HG03342 (cell line): Measurements from ENCODE around the gene SS18L1.

Experiments used
- ATAC-seq: cut with Tn5 transposase; IDR thresholded peaks from one replicate; pipeline ENCODE4 v1.9.1; 2021; ENCODE audit warnings: mild to moderate bottlenecking, moderate library complexity; ENCODE audit not compliant: unreplicated experiment

Gene SS18L1

DNA sequence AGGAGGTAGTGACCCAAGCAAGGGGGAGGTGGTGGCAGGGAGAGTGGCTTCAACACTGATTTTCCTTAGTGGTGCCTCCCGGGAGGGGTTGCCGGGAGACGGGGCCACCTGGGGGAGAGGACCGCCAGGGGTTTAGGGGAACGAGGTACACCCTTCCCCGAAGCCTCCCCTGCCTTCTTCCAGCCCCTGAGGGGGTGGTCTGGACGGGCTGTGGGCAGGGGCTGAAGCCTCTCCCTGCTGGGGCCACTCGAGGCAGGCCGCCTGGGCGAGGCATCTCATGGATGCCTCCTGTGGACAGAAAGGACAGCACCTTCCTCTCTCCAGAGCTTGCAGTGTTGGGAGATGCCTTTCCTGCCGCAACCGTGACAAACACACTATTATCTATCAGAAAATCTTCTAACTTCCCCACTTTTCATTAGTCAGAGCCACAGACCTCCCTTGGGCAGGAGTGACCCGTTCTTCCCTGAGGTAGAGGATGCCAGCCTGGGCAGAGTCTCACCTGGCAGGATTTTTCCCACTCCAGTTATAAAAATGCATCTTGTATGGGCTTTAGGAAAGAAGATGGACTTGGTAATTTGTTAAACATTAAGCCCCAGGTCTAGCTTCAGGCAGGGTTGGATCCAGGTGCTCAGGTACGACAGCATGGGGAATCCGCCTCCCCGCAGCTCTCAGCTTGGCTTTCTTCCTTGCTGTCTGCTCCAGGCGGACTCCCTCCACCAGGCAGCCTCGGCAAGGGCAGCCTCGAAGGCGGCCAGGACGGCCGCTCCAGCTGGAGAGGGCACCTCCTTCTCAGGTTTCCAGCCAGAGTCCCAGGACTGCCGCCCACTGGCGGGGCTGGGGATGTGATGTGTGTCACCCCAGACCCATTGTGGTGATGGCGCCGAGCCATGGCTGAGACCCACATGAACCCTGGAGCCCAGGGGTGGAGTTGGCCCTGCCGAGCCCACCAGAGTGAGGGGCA lies 65.5 kb downstream of the SS18L1 start:
- no peak for ATAC-seq

DNA sequence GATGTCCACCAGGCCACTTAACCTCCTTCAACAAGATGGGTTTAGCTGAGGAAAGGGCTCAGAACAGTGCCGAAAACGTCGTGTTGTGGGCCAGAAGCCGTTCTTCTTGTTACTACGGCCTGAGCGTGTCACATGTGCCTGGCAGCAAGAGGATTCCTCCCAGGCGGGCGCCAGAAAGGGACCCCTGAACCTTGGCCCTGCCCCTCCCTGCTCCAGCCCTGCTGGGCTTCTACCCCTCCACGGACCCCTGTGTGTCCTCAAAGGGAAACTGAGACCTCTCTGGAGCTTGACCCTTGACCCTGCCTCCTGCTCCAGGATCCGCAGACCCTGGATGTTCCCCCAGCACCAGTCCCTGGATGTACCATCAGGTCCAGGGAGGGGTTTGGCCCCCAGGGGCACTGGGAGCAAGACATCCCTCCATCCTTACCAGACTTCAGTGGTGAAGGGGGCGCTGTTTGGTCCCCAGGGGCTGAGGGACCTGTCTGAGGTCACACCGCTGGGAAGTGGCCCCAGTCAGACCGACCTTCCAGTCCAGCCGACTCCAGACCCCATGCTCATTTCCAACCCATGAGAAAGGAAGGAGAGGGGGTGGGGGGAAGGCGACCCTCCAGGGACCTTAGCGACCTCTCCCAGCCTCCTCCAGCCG lies 66.4 kb downstream of the SS18L1 start:
- ATAC-seq: no peak

DNA sequence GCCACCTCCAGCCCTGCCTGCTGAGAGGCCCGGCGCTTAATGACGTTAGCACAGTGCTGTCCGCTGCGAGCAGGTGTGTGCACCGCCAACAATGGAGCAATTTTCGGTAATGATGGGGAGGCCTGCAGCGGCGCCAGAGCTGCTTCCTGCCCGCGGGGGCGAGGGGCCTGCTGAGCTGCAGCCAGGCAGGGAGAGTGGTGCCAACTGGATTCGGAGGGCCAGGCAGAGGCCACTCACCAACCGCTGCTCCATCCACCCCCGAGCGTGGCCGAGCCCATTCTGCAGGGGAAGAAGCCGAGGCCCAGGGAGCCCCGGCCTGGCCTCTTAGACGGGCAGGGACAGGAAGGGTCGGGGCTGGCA lies 66.9 kb downstream of the SS18L1 start:
- ATAC-seq: no peak

DNA sequence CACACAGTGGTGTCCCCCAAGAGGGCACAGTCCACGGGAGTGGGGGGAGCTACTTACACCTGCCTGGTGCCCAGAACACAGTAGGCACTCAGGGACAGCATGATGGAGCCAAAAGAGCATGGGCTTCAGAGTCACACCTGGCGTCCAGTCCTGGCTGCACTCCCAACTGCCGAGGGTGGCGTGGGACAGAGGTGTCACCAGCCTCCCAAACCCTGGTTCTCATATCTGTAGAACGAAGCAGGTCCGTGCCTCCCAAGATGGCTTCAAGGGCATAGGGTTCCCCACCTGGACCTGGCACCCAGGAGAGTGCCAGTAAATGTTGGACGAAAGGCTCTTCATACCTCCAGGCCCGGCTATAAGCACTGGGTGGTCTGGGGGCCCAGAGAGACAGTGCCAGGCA lies 67.6 kb downstream of the SS18L1 start:
- no peak for ATAC-seq

DNA sequence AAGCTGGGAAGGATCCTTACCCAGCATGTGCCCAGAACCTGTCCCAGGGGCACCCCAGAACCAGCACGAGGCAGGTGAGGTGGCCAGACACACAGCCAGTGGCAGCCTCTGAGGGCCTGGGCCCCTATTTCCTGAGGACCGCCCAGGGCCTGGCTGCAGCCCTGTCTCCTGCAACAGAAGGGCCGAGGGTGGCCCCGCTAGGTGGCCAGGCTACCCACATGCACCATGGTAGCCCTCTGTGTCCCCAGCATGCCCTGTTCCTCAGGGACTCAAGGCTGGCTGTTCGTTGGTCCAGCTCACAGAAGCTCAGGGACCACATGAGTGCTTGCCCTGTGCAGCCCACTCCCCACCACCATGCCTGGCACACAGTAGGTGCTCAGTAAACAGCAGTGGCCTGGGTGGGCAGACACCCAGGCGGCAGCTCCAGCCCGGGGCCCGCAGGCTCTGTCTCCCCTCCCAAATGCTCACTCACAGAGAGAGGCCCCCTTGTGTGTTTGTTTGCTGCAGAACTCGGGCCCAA lies 68.3 kb downstream of the SS18L1 start:
- no peak for ATAC-seq

DNA sequence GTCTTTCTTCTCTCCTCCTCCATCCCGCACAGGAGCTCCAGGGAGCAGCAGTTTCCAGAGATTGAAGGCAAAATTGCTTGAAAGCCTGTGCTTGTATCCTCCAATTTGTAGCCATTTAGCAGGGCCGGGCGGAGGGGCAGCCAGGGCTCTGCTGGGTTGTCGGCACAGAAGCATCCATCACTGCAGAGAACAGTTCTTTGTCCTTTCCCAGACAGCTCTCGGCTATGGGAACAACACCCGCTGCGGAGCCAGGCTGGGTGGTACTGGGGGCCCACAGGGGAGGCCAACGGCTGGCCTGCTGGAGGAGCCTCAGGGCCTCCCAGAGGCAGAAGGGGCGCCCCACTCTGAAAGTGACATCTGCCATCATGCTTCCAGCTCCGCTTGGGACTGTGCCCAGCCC lies 68.7 kb downstream of the SS18L1 start:
- no peak for ATAC-seq

DNA sequence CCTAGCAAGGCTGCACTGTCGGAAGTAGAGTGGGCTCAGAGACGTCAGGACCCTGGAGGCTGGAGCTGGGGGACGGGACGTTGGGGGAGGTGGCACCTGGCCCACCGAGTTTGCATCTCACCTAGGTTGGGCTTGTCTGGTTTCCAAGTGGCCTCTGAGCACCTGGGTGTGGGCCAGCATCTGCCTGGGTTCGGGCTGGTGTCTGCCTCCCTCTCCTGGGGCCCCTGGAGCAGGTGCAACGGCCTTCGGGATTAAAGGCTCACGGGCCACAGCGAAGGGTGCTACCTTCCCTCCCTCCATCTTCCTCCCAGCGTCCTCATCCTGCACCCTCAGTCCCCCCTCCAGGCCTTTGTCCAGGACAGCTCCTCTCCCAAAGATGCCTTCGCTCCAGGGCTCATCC lies 70.5 kb downstream of the SS18L1 start:
- no peak for ATAC-seq

DNA sequence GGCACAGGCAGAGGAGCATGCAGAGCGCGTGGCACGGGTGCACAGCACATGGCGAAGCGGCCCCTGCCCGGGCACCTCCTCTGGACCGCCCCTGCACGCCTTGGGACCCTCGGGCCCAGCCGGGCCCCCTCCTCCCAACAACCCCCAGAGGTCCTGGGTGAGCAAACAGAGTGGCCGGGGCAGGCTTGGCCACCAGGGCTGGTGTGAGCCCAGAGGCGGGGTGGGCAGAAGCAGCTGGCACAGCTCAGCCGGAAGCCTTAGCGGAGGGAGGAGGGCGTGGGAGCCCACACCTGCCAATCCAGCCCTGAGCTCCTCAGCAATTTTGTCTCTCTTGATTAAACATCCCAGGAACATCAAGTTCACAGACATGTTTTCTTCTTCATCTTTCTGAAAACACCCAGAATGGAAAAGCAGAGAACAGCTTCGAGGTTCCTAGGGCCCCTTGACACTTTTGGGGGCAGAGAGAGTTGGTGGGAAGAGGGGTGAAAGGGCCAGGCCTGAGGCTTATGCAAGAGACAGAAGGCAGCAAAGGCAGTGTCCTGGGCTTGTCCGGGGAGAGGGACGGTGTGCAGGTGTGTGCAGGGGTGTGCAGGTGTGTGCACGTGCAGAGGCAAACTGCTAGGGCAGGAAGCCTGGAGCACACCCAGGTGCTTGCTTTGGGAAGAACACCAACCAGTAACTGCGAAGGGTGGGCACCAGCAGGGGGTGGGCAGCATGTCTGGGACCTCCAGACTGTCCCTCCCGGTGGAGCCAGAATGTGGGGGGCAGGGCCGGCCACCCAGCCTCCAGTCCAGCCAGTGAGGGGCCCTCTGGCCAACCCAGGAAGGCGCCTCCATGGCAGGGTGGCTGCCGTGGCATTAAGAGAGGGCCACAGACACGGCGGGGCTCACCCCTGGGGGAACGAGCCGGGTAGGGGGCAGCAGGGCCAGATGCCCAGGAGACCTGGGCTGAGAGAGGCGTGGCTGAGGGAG lies 71.7 kb downstream of the SS18L1 start:
- ATAC-seq: no peak

DNA sequence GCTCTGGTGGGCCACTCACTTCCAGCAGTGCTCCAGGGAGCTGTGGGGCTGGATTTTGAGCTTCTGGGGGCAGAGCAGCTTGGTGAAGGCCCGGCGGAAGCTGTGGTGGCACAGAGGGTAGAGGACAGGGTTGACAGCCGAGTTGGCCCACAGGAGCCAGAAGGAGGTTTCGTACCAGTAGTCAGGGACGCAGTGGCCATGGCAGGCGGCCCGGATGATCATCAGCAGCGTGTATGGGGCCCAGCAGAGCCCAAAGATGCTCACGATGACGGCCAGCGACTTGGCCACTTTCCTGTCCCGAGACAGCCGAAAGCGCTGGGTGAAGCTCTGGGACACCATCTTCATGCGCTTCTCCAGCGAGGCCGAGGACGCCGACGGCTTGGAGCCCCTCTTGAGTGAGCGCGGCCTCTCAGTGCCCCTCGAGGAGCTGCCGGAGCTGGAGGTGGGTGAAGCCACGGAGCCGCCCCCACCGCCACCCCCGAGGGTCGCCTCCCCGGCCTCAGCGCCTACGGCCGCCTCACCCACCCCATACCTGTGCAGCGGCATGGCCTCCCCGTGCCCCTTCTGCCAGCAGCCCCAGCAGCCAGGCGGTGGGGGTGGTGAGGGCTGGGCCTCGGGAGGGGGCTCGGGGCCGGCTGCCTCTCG lies 72.5 kb downstream of the SS18L1 start:
- no peak for ATAC-seq

DNA sequence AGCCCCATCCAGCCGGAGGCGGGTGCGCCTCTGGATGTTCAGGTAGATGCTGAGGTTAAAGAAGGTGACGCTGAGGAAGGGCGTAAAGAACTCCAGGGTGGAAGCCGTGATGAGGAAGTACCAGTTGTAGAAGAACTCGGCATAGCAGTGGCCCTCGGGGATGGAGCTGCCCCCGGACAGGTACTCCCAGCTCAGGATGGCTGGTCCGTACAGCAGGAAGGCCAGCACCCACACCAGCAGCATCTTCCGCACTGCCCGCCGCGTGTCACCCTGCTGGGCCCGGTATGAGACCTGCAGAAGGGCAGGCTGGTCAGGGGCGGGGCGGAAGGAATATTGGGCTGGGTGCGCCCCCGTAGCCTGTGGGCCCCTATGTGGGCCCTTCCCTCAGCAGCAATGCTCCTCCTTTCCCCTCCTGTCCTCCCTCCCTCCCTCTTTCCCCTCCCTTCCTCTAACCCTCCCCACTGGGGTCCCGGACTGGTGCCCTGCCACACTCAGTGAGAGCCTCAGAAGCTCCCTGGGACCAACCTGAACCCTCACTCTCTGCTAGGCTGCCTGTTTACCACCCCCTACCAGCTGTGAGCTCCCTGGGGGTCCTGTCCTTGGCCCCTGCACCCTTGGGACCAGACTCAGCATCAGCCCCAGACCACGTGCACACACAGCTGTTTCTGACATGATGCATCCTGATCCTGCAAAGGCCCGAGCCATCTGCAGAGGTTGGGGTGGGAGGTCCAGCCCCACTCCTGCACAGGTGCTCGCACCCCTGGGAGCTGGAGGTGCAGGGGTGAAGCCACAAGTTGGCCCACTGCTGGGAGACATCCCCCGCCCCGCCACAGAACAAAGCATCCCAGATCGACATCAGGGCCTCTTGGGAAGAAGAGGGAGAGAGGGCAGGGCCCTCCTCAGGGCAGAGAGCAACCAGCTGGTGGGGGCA lies 73.3 kb downstream of the SS18L1 start:
- ATAC-seq: no peak

DNA sequence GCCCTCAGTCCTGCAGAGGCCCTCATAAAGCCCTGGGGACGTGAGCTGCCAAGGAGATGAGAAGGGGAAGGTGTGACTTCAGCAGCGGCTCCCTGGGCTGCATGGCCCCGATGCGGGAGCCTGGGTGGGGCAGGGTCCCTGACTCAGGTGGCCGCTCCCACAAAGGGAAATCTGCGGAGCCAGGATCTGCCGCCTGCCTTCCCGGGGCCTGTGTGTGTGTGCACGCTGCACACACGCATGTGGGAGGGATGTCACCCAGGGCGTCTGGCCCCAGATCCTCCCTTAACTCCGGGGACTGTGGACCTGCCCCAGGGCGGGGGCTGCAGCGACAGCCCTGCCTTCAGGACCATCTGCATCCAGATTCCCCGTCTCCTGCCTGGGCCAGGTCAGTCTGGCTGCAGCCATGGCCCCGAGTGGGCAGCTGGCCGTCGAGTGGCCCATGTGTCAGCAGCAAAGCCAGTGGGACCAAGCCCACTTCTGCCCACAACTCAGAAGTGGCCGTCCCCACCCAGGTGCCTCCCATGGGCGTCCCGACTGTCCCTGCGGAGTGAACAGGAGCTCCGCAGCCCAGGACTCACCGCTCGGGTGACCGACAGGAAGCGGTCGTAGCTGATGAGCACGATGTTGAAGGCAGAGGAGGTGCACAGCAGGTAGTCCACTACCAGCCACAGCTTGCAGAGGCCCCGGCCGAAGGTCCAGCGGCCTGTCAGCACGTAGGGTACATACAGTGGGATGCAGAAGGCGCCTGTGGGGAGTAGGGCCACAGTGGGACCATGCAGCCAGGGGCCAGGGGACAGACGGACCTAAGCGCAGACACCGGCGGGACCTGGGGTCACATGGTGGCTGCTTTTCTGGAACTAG lies 74.6 kb downstream of the SS18L1 start:
- ATAC-seq: no peak

DNA sequence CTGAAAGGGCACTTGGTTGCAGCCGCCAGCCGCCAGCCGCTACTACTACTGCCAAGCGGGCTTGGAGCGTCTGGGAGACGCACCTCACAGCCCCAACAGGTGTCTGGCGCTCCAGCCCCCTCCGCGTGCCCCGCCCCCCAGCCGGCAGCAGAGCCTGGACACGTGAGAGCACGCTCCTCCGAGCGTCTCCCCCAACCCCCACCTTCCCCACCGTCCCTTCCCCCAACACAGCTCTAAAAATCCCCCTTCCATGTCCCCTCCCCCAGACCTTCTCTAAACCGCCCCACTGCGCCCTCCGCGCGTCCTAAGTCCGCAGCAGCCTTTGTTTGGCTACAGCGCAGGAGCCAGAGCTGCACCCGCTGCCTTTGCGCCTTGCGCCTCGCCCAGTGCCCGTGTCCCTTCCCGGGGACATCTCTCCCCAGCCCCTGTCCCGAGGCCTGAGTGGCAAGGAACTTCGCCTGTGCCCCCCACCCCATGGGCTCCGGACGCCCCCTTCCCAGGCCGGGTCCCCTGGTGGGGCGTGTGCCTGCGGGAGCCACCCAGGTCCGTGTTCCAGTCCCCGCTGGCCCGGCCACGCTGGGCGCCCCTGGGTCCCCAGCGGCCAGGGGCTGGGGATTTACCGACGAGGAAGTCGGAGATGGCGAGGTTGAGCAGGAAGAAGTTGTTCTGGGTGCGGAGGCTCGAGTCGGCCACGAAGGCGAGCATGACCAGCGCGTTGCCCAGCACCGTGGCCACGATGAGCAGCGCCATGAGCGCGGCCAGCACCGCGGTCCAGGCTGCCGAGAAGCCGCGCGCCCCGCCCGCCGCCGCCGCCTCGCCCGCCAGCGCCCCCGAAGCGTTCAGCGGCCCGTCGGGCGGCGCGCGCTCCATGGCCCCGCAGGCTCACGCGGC lies 75.8 kb downstream of the SS18L1 start:
- ATAC-seq: no peak

DNA sequence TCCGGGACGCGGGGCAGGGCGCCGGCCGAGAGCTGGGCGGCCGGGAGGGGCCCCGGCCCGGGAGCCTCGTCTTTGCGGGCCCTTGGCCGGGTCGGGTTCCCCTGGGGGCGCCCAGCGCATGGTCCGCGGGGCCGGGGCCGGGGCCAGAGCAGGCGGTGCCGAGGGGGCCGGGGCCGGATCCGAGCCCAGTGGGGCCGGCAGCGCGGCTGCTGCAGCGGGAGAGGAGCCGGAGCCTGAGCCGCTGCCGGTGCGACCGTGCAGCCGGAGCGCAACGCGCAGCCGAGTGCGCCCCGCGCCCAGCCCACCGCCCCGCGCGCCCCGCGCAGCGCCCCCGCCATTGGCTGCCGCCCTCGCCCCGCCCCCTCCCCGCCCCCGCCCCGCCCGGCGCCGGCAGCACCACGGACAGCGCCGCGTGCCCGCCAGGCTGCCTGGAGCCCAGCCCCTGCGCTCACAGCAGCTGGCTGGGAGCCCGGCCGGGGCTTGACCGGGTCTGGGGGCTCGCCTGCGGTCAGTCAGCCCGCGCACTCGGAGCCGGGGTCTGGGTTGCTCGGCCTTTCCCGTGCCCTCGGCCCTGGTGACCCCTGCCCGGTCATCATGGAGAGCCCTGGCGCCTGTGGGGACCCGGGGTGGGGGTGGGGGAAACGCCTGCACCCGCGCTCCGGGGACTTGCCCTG lies 76.6 kb downstream of the SS18L1 start, which contains the start of gene HRH3:
Gene HRH3 (minus strand): TSS at position 287 of the 674 bp plus-strand sequence. CDS start 308 bp downstream, outside the sequence.
- no peak for ATAC-seq

DNA sequence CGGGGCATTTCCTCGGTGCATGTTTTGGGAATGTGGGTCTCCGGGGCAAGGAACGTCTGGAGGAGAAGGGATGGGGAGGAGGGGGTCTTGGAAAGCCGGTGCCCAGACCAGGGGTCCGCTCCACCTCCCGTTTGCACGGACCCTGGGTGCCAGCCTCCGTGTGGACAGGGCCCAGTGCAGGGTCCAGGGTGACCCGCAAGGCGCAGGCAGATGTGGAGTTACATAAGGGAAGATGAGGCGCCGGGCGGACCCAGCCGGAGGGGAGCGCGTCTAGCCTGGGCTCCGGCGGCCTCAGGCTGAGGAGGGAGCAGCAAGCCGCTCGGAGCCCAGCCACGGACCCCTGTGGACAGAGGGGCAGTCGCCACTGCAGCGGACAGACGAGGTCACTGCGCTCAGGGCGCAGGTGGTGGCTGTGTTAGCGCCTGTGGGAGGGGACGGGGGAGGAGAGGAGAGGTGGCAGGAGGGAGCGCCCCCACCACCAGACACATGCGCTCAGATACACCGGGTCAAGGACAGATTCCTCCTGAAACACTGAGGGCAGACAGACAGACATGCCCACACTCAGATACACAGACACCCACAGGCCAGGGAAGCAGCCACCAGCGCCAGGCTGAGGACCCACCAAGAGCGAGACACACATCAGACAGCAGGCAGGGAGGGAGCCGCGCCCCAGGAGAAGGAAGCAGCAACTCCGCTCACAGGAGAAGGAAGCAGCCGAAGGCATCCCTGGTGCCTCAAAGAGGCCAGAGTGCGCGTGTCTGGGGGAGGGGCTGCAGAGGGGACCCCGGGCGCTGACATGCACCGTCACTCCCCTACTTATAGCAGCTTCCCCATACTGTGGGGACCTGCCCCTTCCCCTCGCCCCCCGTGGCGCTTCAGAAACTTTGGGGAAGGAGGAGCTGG lies 77.3 kb downstream of the SS18L1 start:
- no peak for ATAC-seq

DNA sequence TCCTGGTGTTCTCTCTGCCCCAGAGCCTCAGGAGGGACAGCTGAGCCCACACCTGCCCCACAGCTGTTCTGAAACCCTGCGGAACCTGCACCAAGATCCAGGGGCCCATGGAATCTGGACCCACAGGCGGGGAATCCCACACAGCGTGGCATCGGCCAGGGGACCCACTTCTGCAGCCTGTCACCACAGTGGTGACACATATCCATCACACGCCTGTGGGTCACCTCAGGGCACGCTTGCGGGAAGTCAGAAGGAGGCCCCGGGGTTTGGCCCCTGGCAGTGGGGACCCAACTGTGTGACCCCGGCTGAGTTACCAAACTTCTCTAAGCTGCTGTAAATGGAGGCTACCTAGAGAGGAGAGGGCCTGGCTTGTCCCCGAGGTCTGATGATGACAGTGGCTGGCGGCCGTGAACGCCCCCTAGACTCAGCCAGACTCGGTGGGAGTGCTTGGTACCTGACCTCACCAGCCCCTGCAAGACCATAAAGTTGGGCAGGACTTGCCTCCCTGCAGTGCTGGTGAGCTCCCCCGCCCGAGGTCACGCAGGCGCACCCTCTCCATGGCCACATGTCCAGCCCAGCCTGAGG lies 78.8 kb downstream of the SS18L1 start:
- no peak for ATAC-seq
